Measurements from ENCODE around the gene BRI3. TPM values are rescaled to one million over a fixed set of nuclear protein-coding genes. Genes with fewer than 3 reads are reported as not detected.

BRI3 gene
- total and polyA plus RNA-seq, 2 donors (not counting 1 experiment from before 2014, with no cell fraction given), result 104 to 172 TPM

GRCh38 chr7:98251601-98252424 is 29.7 kb upstream of the BRI3 start, which contains the start of gene TECPR1:
TSS of gene TECPR1 (minus strand) at chr7:98252232. CDS start at chr7:98246146, 6,086 bp downstream.
- Histone ChIP-seq H3K4me3 (replicated peaks in 1 of 4; ENCODE audit: control extremely low read depth in 1 of 4, insufficient read depth in 1 of 4, low read depth in 3 of 4, low read length in 4 of 4) (peak within 1 kb of the TSS; percentile 84 to 96 (median 94)), H3K9ac (ENCODE audit: insufficient read depth, low read length) (peak within 1 kb of the TSS; percentile 79), H3K79me2 (ENCODE audit: control insufficient read depth, insufficient read depth, low read length) (peaks cover 16% of the 10 kb centered on the region), H3K9me3 (ENCODE audit: control insufficient read depth, insufficient read depth, low read depth, low read length) (no peaks in the 10 kb centered on the region), H3K27me3 (ENCODE audit: control insufficient read depth, insufficient read depth, low read length) (no peaks in the 10 kb centered on the region), H3K36me3 (ENCODE audit: control insufficient read depth, insufficient read depth, low read length) (no peaks in the 10 kb centered on the region), H3K4me2 (ENCODE audit: extremely low read depth, insufficient read depth, low read length) (peak within 1 kb of the TSS; percentile 92), H3K27ac (ENCODE audit: insufficient read depth, low read length) (peak within 1 kb of the TSS; percentile 80), H2AFZ (ENCODE audit: low read length) (peak within 1 kb of the TSS; percentile 94), H3K4me1 (ENCODE audit: control insufficient read depth, extremely low read depth, insufficient read depth, low read length) (peaks cover 8% of the 10 kb centered on the region), H4K20me1 (ENCODE audit: control insufficient read depth, extremely low read depth, insufficient read depth, low read length) (no peaks in the 10 kb centered on the region)
- peak; percentile 88 to 89 for DNase-seq (ENCODE audit: low read depth in 2 of 2)
- no peak for TF ChIP-seq CTCF (conservative IDR thresholded peaks at IDR 0.05 in 1 of 2, IDR thresholded peaks at IDR 0.05 in 1 of 2; ENCODE audit: low read depth in 1 of 2, low read length in 2 of 2)
- no peak for TF ChIP-seq EZH2 (IDR thresholded peaks at IDR 0.05; ENCODE audit: low read length, missing control alignments)

GRCh38 chr7:98252425-98253054 is 28.9 kb upstream of the BRI3 start:
- peak overlapping the region; percentile 84 to 96 (median 94) for H3K4me3 ChIP-seq (replicated peaks in 1 of 4; ENCODE audit: control extremely low read depth in 1 of 4, insufficient read depth in 1 of 4, low read depth in 3 of 4, low read length in 4 of 4)
- peaks cover 16% of the 10 kb centered on the region for H3K79me2 ChIP-seq (ENCODE audit: control insufficient read depth, insufficient read depth, low read length)
- H2AFZ ChIP-seq (ENCODE audit: low read length), result peak overlapping the region; percentile 88
- no peaks in the 10 kb centered on the region for H3K36me3 ChIP-seq (ENCODE audit: control insufficient read depth, insufficient read depth, low read length)
- peaks cover 8% of the 10 kb centered on the region for H3K4me1 ChIP-seq (ENCODE audit: control insufficient read depth, extremely low read depth, insufficient read depth, low read length)
- peak overlapping the region; percentile 74 for H3K4me2 ChIP-seq (ENCODE audit: extremely low read depth, insufficient read depth, low read length)
- H4K20me1 ChIP-seq (ENCODE audit: control insufficient read depth, extremely low read depth, insufficient read depth, low read length), result no peaks in the 10 kb centered on the region
- H3K9ac ChIP-seq (ENCODE audit: insufficient read depth, low read length), result peak overlapping the region; percentile 79
- DNase-seq (ENCODE audit: low read depth in 2 of 2), result peak; percentile 15 to 27
- no peaks in the 10 kb centered on the region for H3K9me3 ChIP-seq (ENCODE audit: control insufficient read depth, insufficient read depth, low read depth, low read length)
- no peaks in the 10 kb centered on the region for H3K27me3 ChIP-seq (ENCODE audit: control insufficient read depth, insufficient read depth, low read length)
- H3K27ac ChIP-seq (ENCODE audit: insufficient read depth, low read length), result peak overlapping the region; percentile 80
- TF ChIP-seq CTCF (conservative IDR thresholded peaks at IDR 0.05 in 1 of 2, IDR thresholded peaks at IDR 0.05 in 1 of 2; ENCODE audit: low read depth in 1 of 2, low read length in 2 of 2), result no peak
- TF ChIP-seq EZH2 (IDR thresholded peaks at IDR 0.05; ENCODE audit: low read length, missing control alignments), result no peak

- Histone ChIP-seq H3K27me3 (ENCODE audit: control insufficient read depth, insufficient read depth, low read length) (no peaks in the 10 kb centered on the region), H3K4me2 (ENCODE audit: extremely low read depth, insufficient read depth, low read length) (no peak overlapping the region), H3K4me3 (replicated peaks in 1 of 4; ENCODE audit: control extremely low read depth in 1 of 4, insufficient read depth in 1 of 4, low read depth in 3 of 4, low read length in 4 of 4) (no peak overlapping the region), H3K9ac (ENCODE audit: insufficient read depth, low read length) (no peak overlapping the region), H3K4me1 (ENCODE audit: control insufficient read depth, extremely low read depth, insufficient read depth, low read length) (peaks cover 8% of the 10 kb centered on the region), H3K36me3 (ENCODE audit: control insufficient read depth, insufficient read depth, low read length) (no peaks in the 10 kb centered on the region), H3K9me3 (ENCODE audit: control insufficient read depth, insufficient read depth, low read depth, low read length) (no peaks in the 10 kb centered on the region), H4K20me1 (ENCODE audit: control insufficient read depth, extremely low read depth, insufficient read depth, low read length) (no peaks in the 10 kb centered on the region), H2AFZ (ENCODE audit: low read length) (no peak overlapping the region), H3K27ac (ENCODE audit: insufficient read depth, low read length) (no peak overlapping the region), H3K79me2 (ENCODE audit: control insufficient read depth, insufficient read depth, low read length) (peaks cover 16% of the 10 kb centered on the region)
- TF ChIP-seq CTCF (conservative IDR thresholded peaks at IDR 0.05 in 1 of 2, IDR thresholded peaks at IDR 0.05 in 1 of 2; ENCODE audit: low read depth in 1 of 2, low read length in 2 of 2), result no peak
- TF ChIP-seq EZH2 (IDR thresholded peaks at IDR 0.05; ENCODE audit: low read length, missing control alignments), result no peak
- DNase-seq (ENCODE audit: low read depth in 2 of 2), result peak in 1 of 2 donors; percentile 22
These were observed 27.0 kb upstream of the BRI3 start for GRCh38 chr7:98254516-98254915.
